SK-N-DZ (cell line): ENCODE results near the gene EBF4.

ENCODE experiments used
- small RNA-seq, 2 experiments: library from RNA; depleted of rRNA; stranded (forward); fragments of <200 nt; gene quantifications; one replicate each; pipeline ENCODE3, GENCODE V24; 2014

Gene EBF4

Small RNA genes lying within 50 kb of the gene (small RNA-seq; reads per million reads assigned to genes)
- 0 reads per million in 2 experiments for gene SNORA51
- gene SNORD110: 0 reads per million in 2 experiments
- gene SNORD56: 0 reads per million in 2 experiments
- 0 reads per million in 2 experiments for gene SNORD57
- 0 reads per million in 2 experiments for gene SNORD86
